Thyroid gland (tissue), 4 donors: ENCODE results near the gene MORF4L1.

Experiments
- CTCF ChIP-seq, 6 experiments: fragments of 200-600 bp in 3 of 6; fragments of 450-650 bp in 3 of 6; sonication (generic) in 3 of 6; IDR thresholded peaks; one replicate each; pipeline ENCODE4 v1.5.1; 2016 to 2019; ENCODE audit warnings: antibody characterized with exemption in 6 of 6, mild to moderate bottlenecking in 2 of 6, inconsistent platforms in 1 of 6, moderate library complexity in 1 of 6
- POLR2A ChIP-seq, 2 donors: fragments of 450-650 bp; IDR thresholded peaks; one replicate each; pipeline ENCODE4 v1.6.1; 2017; ENCODE audit warnings: antibody characterized with exemption in 2 of 2, mild to moderate bottlenecking in 2 of 2, moderate library complexity in 1 of 2

GRCh38 chr15:78912316-78912715 lies 39.6 kb downstream of the MORF4L1 start:
- TF ChIP-seq CTCF (IDR thresholded peaks at IDR 0.05) (no peak), POLR2A (IDR thresholded peaks at IDR 0.05) (no peak)
